ENCODE results near the gene AFAP1L2.
A peak's percentile ranks its signal among the peaks of the same experiment; 100 is the strongest.

Gene AFAP1L2

DNA sequence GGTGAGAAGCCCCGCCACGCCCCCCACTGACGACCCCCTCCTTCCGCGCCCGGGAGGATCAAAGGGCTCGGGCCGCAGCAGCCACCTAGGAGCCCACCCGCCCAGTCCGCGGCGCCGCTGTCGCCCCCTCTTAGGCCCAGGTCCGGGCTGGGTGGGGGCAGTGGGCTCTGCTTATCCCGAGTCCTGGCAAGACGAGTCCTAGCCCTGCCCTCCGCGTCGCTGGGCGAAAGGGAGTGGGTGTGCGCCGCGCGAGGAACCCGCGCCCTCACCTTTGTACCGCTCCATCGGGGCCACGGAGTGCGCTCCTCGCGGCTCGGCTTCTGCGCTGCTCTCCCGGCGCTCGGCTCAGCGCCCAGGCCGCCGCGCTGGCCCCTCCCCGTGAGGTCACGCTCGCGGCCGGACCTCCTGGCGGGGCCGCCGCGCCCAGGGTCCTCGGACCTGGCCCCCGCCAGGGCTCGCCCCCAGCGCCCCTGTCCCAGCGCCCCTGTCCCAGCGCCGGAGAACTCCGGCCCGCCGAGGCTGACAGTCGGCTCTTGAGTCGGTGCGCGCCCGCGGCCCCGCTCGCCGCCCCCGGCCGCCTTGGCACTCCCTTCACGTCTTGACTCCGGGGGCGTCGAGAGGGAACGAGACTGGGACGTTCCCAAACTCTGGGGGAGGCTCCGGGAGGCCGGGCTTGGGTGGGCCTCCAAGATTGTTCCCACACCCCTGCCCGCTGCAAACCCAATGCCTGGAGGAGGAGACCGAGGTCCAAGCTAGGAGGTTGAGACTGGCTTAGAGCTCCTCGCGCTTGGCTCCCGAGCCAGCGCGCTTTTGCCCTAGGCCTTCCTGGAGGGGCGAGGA lies at the start of gene AFAP1L2:
Gene AFAP1L2 (minus strand): TSS at position 332 of the 840 bp plus-strand sequence. CDS start 47 bp downstream, at position 285.
- DNase-seq = no peak

- DNase-seq = no peak
These were observed 49.3 kb upstream of the AFAP1L2 start for GRCh38 chr10:114453576-114453975.

DNA sequence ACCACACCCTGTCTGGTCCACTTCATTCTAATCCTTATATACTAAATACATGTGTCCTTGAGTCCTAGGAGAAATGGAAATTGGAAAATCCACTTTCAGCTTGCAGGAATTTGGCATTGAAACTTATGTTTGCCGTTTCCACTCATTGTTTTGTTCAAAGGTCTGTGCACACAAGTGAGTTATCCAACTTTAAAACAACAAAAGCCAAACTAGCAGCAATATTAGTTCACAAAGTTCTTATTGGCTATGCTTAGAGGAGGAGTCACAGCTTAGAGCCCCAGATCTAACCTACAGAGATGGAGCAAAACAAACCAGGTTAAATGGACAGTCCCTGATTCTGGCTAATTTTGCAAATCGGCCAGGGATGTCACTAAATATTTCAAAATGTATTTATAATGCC lies 44.6 kb upstream of the AFAP1L2 start:
- DNase-seq = no peak

- no peak for DNase-seq
These were observed 41.0 kb upstream of the AFAP1L2 start for GRCh38 chr10:114445332-114445731.

DNA sequence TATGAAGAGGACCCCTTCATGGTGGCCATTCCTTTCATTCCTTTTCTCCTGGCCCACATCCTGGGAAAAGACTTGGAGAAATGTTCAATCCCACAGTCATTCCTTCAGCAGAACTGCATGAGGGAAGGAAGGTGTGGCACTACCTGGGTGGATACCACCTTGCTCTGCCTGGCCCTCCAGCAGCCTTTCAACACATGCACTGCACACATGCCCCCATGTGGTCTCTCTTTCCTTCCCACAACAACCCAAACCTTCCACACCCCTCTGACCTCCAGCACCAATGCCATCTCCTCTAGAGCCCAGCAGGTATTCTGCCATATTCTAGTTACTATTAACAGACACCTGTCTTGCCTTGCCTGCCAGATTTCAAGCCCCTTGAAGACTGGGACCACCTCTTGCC lies 40.5 kb upstream of the AFAP1L2 start:
- DNase-seq = no peak

GRCh38 chr10:114442091-114442630 lies 37.9 kb upstream of the AFAP1L2 start:
- no peak for DNase-seq

DNA sequence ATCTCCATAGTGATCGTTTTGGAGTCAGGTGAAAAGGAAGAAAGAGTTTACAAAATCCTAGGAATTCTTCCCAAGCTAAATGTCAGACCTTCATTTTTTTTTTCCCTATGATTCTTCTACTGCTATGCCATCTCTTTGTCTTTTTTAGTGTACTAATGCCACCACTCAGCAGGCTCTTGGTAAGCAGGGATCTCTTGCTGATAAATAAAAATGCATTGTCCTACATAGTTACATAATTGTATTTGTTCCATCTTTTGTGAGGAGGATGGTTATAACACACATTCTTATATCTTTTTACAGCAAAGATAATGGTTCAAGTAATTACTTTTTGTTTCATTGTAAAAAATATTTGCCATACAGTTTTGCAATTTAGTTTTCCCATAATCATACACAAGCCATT lies 36.8 kb upstream of the AFAP1L2 start:
- DNase-seq = no peak

DNA sequence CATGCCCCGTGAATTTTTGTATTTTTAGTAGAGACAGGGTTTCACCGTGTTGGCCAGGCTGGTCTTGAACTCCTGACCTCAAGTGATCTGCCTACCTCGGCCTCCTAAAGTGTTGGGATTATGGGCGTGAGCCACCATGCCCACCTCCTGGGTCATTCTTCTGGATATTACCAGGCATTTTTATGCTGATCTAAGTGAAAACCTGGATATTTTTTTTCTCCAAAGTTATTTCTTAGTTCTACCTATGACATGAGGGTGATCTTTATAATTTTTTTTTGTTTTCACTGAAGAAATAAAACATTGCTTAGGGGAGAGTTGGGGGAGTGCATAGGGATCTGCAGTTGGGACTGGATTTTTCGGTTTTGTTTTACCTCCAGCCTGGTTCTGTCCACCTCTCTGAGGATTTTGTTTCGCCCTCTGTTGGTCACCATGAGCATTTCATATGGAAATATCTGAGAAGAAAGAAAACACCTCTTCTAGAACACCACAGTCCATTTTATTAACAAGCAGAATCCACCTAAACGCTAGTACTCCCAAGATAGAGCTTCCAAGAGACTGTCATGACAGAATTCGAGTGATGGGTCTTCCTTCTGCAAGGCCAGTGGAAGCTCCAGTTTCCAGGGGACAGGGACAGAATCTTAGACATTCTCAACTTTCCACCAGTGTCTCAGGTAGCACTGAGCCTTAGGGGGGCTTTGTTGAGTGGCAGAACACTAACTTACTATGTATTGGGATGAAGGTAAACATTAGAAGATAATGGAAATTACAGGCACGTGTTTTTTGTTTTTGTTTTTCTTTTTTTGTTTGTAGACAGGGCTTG lies 33.4 kb upstream of the AFAP1L2 start:
- peak; percentile 25 for DNase-seq

- no peak for DNase-seq
These were observed 32.6 kb upstream of the AFAP1L2 start for GRCh38 chr10:114436941-114437340.

DNA sequence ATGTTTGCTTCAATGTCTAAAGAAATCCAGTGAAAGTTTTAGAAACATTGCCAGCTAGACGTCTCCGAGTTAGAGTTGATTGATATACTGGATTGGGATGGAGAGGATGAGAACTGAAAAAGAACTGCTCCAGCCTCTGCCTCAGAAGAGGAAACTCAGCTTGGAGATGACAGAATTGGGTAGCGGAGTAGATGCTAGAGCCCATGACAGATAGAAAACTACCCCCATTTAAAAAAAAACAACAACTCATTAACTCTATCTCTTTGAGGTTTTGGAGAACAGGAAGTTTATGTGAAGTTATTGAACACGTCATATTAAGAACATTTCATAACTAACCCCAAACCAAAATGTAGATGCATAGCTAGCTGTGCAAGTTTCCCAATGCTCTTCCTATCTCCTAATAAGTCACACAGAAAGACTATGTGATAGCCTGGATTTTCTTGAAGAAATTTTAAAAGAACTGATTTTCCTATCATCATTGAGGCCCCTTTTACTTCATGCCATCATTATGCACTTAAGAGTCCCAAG lies 28.3 kb upstream of the AFAP1L2 start:
- DNase-seq = peak; percentile 16

GRCh38 chr10:114431414-114432135 lies 27.3 kb upstream of the AFAP1L2 start:
- DNase-seq = no peak

DNA sequence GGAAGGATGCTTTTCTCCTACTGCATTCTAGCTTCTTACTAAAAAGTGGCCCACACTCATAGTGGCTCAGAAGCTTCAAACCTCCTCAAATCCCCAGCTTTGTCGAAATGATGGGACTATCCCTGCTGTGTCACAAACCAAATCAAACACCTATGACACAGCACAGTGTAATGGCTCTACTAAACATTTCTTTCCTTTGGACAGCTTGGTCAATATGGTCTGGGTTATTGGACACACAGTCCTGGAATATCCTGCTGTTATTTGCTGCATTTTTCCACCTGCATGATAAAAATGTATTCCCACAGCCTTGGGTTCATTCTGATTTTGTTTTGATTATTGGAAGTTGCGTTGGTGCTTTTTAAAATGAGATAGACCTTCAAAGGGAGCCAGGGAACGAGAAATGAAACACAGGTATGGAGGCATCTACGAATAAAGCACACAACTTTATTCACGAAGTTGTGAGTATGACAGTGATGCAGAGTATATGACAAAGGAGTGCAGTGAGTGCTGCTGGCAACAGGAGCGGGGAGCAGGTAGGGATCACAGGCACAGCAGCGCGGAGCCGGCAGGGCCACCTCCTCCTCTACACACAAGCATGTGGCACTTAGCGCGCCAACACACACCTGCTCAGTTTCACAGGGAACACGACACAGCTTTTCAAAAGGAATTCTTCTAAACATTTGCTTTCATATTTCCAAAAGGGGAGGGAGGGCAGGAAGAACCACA lies 26.5 kb upstream of the AFAP1L2 start:
- DNase-seq = no peak

- no peak for DNase-seq
These were observed 25.5 kb upstream of the AFAP1L2 start for GRCh38 chr10:114429581-114430335.

DNA sequence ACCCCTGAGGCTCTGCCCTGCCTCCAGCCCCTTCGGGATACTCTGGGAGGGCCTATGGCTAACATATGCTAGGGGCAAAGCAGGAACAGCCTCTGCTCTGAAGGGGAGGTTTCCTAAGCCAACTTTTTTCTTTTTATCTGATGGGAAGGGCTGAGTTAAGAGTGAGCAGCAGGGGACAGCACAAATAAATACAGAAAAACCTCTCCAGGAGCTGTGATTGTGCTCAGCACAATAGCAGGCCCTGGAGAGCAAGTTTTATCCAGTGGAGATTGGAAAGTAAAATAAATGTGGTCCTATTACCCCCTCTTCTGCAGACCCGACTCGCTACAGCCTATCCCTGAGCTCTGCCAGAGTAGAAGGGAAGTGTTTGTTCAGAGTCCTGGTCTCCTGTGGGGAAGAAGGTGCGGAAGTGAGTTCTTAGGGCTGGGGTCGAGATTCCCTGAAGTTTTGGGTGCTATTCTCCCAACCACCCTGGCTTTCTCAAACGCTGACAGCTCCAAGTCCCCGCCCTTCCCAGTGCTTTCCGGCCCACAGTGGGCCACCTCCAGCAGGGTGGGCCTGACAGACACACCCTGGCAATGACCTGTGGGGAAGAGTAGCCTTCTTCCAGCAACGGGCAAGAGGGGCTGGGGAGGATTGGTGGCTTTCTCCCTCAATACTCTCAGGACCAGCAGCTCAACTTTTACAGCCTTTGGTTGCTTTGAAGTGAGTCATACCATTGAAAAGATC lies 23.0 kb upstream of the AFAP1L2 start:
- DNase-seq = no peak

DNA sequence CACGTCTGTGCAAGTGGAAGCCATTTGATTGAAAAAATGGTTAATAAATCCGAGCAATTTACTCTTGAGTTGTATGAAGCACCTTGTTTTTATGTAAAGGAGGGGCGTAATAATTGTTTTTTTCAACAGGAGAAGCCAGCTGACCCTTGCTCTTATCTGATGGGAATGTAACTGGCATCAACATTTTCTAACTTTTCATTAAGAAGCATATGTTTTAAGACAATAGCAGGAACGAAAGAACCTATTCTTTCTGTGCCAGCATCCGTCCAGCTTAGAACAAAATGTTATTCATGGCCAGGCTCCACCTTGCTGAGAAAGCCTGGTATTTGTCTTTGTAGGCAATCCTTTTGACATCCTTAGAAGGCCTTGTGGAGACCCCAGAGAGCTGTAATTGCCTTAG lies 22.2 kb upstream of the AFAP1L2 start:
- DNase-seq = no peak

DNA sequence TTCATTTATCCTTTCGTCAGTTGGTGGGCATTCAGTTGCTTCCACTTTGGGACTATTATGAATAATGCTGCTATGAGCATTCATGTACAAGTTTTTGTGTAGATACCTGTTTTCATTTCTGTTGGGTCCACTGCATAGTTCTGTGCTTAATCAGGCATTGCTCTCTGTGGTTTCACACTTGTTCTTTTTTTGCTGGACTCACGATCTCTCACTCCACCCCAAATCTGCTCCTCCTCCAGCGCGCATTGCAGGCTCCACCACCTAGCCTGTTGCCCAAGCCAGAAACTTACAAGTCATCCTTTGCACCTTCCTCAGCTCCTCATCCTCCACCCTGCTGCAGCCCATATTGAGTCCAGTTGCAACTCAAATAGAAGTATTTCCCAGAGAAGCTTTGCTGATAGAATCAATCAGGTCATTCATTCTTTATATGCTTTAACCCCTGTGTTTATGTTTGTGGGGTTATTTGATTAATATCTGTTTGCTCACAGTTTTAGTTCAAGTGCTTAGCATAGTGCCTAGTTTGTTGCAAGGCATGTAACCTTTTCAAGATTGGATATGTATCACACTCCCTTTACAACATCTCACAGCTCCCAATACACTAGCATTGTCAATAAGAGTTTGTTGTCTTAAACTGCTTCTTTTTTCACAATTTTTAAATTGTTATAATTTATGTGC lies 16.6 kb upstream of the AFAP1L2 start:
- DNase-seq = no peak

DNA sequence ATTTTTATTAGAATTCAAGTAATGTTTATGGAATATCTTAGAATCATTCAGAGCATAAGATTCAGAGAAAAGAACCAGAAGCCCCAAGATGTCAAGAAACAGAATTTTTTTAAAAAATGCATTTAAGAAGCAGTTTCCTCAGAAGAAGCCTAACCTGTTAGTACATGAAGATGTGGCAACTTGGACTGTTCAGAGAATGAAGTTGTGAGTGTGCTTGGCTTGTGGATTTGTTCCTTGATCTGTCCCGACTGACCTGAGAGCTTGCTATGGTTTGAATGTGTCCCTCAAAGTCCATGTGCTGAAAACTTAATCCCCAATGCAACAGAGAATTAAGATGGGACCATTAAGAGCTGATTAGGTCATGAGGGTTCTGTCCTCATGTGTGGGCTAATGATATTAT lies 13.8 kb upstream of the AFAP1L2 start:
- DNase-seq = no peak

DNA sequence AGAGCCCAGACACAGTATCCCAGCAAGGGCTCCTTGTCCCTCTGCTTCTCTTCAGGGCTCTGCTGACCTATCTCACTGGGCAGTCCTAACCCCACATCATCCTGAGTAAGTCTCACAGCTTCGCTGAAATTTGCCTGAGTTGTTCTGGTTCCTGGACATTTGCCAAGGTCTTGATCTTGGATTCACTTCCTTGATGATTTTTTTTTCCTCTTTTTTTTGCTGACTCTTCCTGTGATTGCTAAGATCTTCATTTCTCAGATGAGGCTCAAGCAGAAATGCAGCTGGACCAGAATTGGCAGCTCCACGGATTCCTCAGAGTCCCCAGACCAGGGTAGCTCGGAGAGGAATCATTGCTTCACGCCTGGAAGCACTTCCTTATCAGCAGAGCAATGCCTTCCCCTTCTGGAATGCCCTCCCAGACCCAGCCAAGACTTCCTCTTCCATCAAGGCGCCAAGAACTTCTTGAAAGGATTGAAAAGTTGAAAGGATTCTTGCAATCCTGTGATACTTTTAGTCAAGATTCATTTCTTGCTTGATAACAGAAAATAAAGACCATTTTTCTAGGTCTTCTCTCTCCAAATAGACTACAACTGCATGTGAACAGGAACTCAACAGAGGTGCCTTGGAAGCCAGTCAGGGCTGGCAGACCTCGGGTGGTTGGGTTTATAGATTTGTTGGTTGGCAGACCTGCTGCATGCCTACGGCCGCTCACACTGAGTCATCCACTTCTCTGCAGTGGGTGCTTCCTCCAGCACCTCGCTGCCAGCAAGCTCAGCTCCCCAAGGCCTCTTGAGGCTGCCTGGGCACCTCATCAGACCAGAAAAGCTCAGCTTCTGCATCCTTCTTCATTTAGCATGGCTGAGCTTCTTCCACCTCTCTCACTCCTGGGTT lies 8.8 kb upstream of the AFAP1L2 start:
- DNase-seq = peak; percentile 64

DNA sequence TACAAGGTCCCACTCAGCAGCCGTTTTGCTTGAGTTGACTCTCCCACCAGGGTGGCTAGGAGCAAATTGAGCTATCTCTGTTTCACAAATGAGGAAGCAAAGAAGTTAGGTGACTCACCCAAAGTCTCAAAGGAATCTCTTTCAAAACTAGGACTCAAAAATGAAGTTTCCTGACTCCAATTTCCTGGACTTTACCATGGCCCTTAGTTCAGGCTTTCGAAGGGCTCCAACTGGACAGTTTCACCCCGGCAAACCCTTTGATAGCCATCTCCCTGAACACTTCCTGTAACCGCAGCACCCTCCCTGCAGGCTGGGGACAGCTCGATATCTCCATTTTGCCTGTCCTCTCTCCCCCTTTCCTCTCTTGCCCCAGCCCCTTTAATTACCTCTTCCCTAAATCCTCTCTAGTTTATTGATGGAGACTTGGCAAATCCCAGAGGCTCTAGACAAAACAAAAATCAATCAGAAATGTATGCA lies 4.7 kb upstream of the AFAP1L2 start:
- no peak for DNase-seq
